ENCODE measurements around the gene FZD1. TPM values are rescaled to one million over a fixed set of nuclear protein-coding genes. Genes with fewer than 3 reads are reported as not detected.

Gene FZD1
- total RNA-seq, 2 experiments from 2014 or later: 0.16 to 0.20 TPM

DNA sequence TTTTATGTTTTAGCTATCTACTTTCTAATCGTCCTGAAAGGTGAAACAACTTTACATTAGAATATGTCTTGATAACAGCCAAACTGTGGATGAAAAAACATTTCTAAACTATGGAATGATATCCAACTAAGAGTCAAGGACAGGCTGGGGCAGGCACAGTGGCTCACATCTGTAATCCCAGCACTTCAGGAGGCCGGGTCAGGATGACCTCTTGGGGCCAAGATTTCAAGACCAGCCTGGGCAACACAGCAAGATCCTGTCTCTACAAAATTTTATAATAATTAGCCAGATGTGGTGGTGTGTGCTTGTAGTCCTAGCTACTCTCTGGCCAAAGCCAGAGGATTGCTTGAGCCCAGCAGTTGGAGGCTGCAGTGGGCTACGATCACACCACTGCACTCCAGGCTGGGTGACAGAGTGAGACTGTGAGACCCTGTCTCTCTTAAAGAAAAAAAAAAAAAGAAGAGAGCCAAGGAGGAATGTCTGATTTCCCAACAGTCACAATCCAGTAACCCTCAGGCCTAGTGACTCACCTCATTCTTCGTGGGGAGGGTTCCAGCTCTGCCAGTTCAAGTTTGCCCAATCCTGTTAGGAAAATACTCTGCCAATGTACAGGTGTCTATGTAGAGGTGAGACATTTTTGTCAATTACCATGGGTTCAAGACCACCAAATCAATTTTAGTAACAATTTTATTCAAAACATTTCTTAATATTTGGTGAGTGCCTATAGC lies 14.6 kb upstream of the FZD1 start:
- Mint-ChIP-seq H3K4me1 (ENCODE audit: low read depth) (no peaks in the 10 kb centered on the region), H3K4me3 (no peak overlapping the region), H3K27me3 (peaks cover 3% of the 10 kb centered on the region), H3K36me3 (ENCODE audit: low read depth) (no peaks in the 10 kb centered on the region), H3K27ac (no peak overlapping the region), H3K9me3 (peaks cover 1% of the 10 kb centered on the region)
- intact Hi-C loops (cut with micrococcal nuclease): no loop called here
- TF ChIP-seq, protein P1, sequence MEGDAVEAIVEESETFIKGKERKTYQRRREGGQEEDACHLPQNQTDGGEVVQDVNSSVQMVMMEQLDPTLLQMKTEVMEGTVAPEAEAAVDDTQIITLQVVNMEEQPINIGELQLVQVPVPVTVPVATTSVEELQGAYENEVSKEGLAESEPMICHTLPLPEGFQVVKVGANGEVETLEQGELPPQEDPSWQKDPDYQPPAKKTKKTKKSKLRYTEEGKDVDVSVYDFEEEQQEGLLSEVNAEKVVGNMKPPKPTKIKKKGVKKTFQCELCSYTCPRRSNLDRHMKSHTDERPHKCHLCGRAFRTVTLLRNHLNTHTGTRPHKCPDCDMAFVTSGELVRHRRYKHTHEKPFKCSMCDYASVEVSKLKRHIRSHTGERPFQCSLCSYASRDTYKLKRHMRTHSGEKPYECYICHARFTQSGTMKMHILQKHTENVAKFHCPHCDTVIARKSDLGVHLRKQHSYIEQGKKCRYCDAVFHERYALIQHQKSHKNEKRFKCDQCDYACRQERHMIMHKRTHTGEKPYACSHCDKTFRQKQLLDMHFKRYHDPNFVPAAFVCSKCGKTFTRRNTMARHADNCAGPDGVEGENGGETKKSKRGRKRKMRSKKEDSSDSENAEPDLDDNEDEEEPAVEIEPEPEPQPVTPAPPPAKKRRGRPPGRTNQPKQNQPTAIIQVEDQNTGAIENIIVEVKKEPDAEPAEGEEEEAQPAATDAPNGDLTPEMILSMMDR (IDR thresholded peaks at IDR 0.05): no peak
- ATAC-seq (no peak), DNase-seq (no peak)
- CTCF ChIA-PET: interaction anchor here (0.6 kb wide), 1 partner anchor 1682 kb away, joined by 3 read pairs; no protein-coding TSS in a partner anchor
- POLR2A ChIA-PET: no interaction called here

DNA sequence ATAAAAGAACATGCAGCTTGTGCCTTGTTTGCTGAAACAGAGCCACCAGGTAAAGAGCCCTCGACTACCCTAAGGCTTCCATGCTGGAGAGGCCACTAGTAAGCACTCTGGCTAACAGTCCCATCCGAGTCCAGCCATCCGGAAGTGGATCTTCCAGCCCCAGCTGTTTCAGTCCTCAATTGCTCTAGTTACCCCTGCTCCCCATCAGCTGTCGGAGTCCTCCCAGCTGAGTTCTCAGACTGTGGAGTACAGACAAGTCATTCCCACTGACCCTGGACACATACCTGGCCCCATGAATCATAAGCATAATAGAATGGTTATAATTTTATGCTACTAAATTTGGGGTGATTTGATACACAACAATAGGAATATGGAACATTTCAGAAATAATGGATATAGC lies 13.5 kb upstream of the FZD1 start:
- intact Hi-C loops (cut with micrococcal nuclease): no loop called here
- TF ChIP-seq, protein P1 (IDR thresholded peaks at IDR 0.05): no peak
- CTCF ChIA-PET: no interaction called here
- ATAC-seq (no peak), DNase-seq (no peak)
- Mint-ChIP-seq H3K27ac (no peak overlapping the region), H3K36me3 (ENCODE audit: low read depth) (no peaks in the 10 kb centered on the region), H3K27me3 (peaks cover 3% of the 10 kb centered on the region), H3K9me3 (peaks cover 6% of the 10 kb centered on the region), H3K4me1 (ENCODE audit: low read depth) (no peaks in the 10 kb centered on the region), H3K4me3 (no peak overlapping the region)
- POLR2A ChIA-PET: no interaction called here

DNA sequence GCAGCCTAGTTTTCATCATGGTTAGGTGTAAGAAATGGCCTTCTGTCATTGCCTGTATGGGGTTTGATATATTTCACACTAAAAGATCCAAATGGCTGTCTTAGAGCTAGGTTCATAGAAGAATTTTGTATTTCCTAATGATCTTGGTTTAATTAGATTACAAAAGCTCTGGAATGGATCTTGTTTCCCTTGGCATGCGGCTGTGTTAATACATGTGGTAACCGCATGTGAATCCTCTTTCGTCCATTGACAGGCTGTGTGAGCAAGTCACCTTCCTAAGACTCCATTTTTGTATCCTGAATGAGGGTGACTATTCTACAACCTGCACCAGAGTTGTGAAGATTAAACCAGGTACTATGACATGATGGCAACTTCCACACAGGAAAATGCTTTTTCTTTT lies 12.4 kb upstream of the FZD1 start:
- POLR2A ChIA-PET: no interaction called here
- Mint-ChIP-seq H3K4me1 (ENCODE audit: low read depth) (no peaks in the 10 kb centered on the region), H3K36me3 (ENCODE audit: low read depth) (no peaks in the 10 kb centered on the region), H3K27ac (no peak overlapping the region), H3K27me3 (peaks cover 5% of the 10 kb centered on the region), H3K4me3 (no peak overlapping the region), H3K9me3 (peaks cover 12% of the 10 kb centered on the region)
- TF ChIP-seq, protein P1 (IDR thresholded peaks at IDR 0.05): no peak
- CTCF ChIA-PET: no interaction called here
- DNase-seq (no peak), ATAC-seq (no peak)
- intact Hi-C loops (cut with micrococcal nuclease): no loop called here

DNA sequence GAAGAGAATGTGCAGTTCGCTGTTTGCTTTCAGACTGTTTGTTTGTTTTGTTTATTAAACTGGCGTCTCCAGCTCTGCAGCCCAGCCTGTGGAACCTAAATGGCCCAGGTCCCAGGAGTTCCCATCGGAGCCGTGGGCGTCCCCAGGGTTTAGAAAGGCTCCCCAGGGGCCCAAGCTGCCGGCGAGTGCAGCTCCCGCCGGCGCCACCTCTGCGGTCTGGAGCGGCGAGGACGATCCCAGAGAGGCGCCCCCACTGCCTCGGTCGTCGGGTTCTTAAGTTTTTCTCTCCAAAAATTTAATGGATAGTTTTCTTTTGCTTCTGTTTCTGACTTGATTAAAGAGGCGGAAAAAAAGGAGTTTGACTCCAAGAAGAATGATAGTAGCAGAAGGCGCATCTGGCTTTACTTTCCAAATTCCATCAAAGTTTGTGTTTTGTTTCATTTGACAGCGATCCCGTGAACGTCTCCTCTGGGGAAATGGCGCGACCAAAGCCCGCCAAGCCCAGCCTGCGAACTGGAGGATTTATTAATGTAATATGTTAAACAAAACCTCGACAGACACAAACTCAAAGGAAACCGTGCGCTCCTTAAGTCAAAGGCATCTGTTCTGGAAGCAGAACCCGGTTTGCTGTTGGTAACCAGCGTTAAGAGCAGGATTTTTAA lies 718 bp upstream of the FZD1 start:
- TF ChIP-seq, protein P1 (IDR thresholded peaks at IDR 0.05): no peak
- CTCF ChIA-PET: interaction anchor here (0.7 kb wide), 1 partner anchor 14 kb away, joined by 4 read pairs; no protein-coding TSS in a partner anchor
- Mint-ChIP-seq H3K4me1 (ENCODE audit: low read depth) (peaks cover 3% of the 10 kb centered on the region), H3K9me3 (no peaks in the 10 kb centered on the region), H3K36me3 (ENCODE audit: low read depth) (no peaks in the 10 kb centered on the region), H3K27me3 (peaks cover 56% of the 10 kb centered on the region), H3K27ac (no peak overlapping the region), H3K4me3 (peak overlapping the region; percentile 69)
- POLR2A ChIA-PET: no interaction called here
- DNase-seq (no peak), ATAC-seq (no peak)
- intact Hi-C loops (cut with micrococcal nuclease): loop anchor here (10.0 kb wide), 1 partner anchor 179 kb away; no protein-coding TSS in a partner anchor
